ENCODE measurements around the gene COL18A1.
"Not testable (repeated sequence)": the region's sequence is repeated elsewhere in the genome, so short reads cannot be mapped to it uniquely, and the experiment has no call there.

The COL18A1 gene

GRCh38 chr21:45527151-45527999 is 122.4 kb downstream of the COL18A1 start:
- DNase-seq: not testable (repeated sequence)

GRCh38 chr21:45528028-45528705 is 123.2 kb downstream of the COL18A1 start:
- DNase-seq: no peak

- no peak for DNase-seq
These were observed 124.2 kb downstream of the COL18A1 start for GRCh38 chr21:45528981-45529784.

GRCh38 chr21:45529785-45530422 is 124.9 kb downstream of the COL18A1 start:
- DNase-seq: no peak

GRCh38 chr21:45530423-45531113 is 125.6 kb downstream of the COL18A1 start:
- no peak for DNase-seq

- DNase-seq: not testable (repeated sequence)
These were observed 126.1 kb downstream of the COL18A1 start for GRCh38 chr21:45531114-45531392.

GRCh38 chr21:45531393-45532215 is 126.6 kb downstream of the COL18A1 start:
- DNase-seq: no peak

GRCh38 chr21:45532826-45533360 is 127.9 kb downstream of the COL18A1 start:
- DNase-seq: peak; percentile 35

- no peak for DNase-seq
These were observed 128.4 kb downstream of the COL18A1 start for GRCh38 chr21:45533361-45533845.

GRCh38 chr21:45533846-45534635 is 129.1 kb downstream of the COL18A1 start:
- no peak for DNase-seq

GRCh38 chr21:45534636-45535331 is 129.8 kb downstream of the COL18A1 start:
- peak; percentile 13 for DNase-seq

GRCh38 chr21:45535341-45536081 is 130.5 kb downstream of the COL18A1 start:
- peak; percentile 76 for DNase-seq

GRCh38 chr21:45536301-45537081 is 131.5 kb downstream of the COL18A1 start:
- DNase-seq: no peak

- no peak for DNase-seq
These were observed 132.3 kb downstream of the COL18A1 start for GRCh38 chr21:45537111-45537745.

GRCh38 chr21:45537746-45538291 is 132.9 kb downstream of the COL18A1 start:
- no peak for DNase-seq

GRCh38 chr21:45538381-45539045 is 133.5 kb downstream of the COL18A1 start:
- DNase-seq: no peak

All from inflammatory macrophage treated with lipopolysaccharide for 4 hours (primary cell).